Peyer's patch (tissue), 4 donors: ENCODE data around the gene PAQR4.

ENCODE experiments used
- POLR2A ChIP-seq, 2 donors: fragments of 450-650 bp; IDR thresholded peaks; one replicate each; pipeline ENCODE4 v1.5.1; 2017; ENCODE audit warnings: antibody characterized with exemption in 2 of 2, mild to moderate bottlenecking in 2 of 2, moderate library complexity in 2 of 2
- TF ChIP-seq, protein P1 (sequence below), 6 experiments: fragments of 450-650 bp in 4 of 6; fragments of 200-600 bp in 2 of 6; sonication (generic) in 1 of 6; IDR thresholded peaks; one replicate each; pipeline ENCODE4 v1.5.1; 2017 to 2019; ENCODE audit warnings: antibody characterized with exemption in 6 of 6, mild to moderate bottlenecking in 3 of 6, moderate library complexity in 1 of 6

DNA sequence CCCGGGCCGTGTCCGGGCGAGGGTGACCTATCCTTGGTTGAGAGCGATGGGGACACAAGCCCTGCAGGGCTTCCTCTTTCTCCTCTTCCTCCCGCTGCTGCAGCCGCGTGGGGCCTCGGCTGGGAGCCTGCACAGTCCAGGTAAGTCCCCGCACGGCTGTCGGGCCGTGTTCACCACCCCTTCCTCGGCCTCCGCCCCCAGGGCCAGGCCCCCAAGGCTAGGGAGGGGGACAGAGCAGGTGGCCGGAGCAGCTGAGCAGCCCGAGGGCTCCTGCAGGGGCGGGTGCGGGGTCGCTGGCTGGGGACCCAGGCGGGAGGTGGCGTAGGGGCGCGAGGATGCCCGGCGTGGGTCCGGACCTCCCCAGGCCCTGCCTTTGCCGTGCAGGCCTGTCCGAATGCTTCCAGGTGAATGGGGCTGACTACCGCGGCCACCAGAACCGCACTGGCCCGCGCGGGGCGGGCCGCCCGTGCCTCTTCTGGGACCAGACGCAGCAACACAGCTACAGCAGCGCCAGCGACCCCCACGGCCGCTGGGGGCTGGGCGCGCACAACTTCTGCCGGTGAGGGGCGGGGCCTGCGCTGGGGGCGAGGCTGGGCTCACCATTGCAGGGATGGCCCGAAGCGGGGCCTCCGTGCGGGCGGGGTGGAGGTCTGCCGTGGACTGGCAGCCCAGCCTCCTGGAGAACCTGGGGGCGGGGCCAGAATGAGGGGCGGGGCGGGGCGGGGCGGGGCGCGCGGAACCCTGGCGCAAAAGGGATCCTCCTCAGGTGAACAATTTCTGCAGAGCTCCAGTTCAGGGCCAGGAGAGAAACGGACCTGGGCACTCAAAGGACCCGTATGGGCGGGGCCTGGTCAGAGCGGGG lies 4.4 kb upstream of the PAQR4 start:
- TF ChIP-seq, protein P1, sequence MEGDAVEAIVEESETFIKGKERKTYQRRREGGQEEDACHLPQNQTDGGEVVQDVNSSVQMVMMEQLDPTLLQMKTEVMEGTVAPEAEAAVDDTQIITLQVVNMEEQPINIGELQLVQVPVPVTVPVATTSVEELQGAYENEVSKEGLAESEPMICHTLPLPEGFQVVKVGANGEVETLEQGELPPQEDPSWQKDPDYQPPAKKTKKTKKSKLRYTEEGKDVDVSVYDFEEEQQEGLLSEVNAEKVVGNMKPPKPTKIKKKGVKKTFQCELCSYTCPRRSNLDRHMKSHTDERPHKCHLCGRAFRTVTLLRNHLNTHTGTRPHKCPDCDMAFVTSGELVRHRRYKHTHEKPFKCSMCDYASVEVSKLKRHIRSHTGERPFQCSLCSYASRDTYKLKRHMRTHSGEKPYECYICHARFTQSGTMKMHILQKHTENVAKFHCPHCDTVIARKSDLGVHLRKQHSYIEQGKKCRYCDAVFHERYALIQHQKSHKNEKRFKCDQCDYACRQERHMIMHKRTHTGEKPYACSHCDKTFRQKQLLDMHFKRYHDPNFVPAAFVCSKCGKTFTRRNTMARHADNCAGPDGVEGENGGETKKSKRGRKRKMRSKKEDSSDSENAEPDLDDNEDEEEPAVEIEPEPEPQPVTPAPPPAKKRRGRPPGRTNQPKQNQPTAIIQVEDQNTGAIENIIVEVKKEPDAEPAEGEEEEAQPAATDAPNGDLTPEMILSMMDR (IDR thresholded peaks at IDR 0.05): no peak
- no peak for TF ChIP-seq POLR2A (IDR thresholded peaks at IDR 0.05)
